ENCODE results near the gene ZNF582.

GRCh38 chr19:56403764-56404704, 10.7 kb upstream of the ZNF582 start, which contains the start of gene ZNF583:
- no peak for TF ChIP-seq CTCF (IDR thresholded peaks at IDR 0.05)
- TF ChIP-seq EP300 (IDR thresholded peaks at IDR 0.05; ENCODE audit: low read depth), result no peak
- TF ChIP-seq POLR2AphosphoS5 (IDR thresholded peaks at IDR 0.05), result peak in 2 of 3 donors; percentile 12 to 13
- TF ChIP-seq POLR2A (IDR thresholded peaks at IDR 0.05), result no peak
